Suprapubic skin (tissue), 4 donors: ENCODE measurements around the gene MTG2. TPM values are rescaled to one million over a fixed set of nuclear protein-coding genes. Genes with fewer than 3 reads are reported as not detected.

Source experiments
- DNase-seq, 2 donors: peaks; one replicate each; pipeline ENCODE4 v3.0.0-alpha.2; 2019; ENCODE audit warnings: low spot score in 2 of 2
- H3K27ac ChIP-seq: fragments of 200-600 bp; sonication (generic); one replicate; pipeline ENCODE4 v1.5.1; 2019
- H3K27me3 ChIP-seq: fragments of 200-600 bp; sonication (generic); one replicate; pipeline ENCODE4 v1.5.1; 2019
- H3K36me3 ChIP-seq: fragments of 200-600 bp; sonication (generic); one replicate; pipeline ENCODE4 v1.5.1; 2019
- H3K4me1 ChIP-seq: fragments of 200-600 bp; sonication (generic); one replicate; pipeline ENCODE4 v1.5.1; 2019
- H3K4me3 ChIP-seq: fragments of 200-600 bp; sonication (generic); one replicate; pipeline ENCODE4 v1.5.1; 2019; ENCODE audit warnings: mild to moderate bottlenecking
- H3K9me3 ChIP-seq: fragments of 200-600 bp; sonication (generic); one replicate; pipeline ENCODE4 v1.5.1; 2019
- CTCF ChIP-seq, 2 donors: fragments of 200-600 bp in 1 of 2; fragments of 450-650 bp in 1 of 2; sonication (generic) in 1 of 2; IDR thresholded peaks; one replicate each; pipeline ENCODE4 v1.5.1; 2016 to 2019; ENCODE audit warnings: antibody characterized with exemption in 2 of 2, mild to moderate bottlenecking in 1 of 2, moderate library complexity in 1 of 2
- EP300 ChIP-seq: sonication (generic); formaldehyde crosslinking; IDR thresholded peaks from one replicate; pipeline ENCODE4 v1.6.1; 2017; ENCODE audit warnings: antibody characterized with exemption
- POLR2A ChIP-seq, 2 donors: fragments of 450-650 bp; IDR thresholded peaks; one replicate each; pipeline ENCODE4 v1.6.1; 2017; ENCODE audit warnings: antibody characterized with exemption in 2 of 2, mild to moderate bottlenecking in 2 of 2, moderate library complexity in 2 of 2
- POLR2AphosphoS5 ChIP-seq, 3 donors: sonication (generic); formaldehyde crosslinking; IDR thresholded peaks; one replicate each; pipeline ENCODE4 v1.6.1; 2017; ENCODE audit warnings: antibody characterized with exemption in 3 of 3
- WGBS: methylation state at CpG from one replicate; pipeline ENCODE4 v1.1.5; 2018; 5-methylcytosine and 5-hydroxymethylcytosine counted together
- total RNA-seq, 4 donors: library from RNA; depleted of rRNA; stranded (reverse); fragments of >200 nt; gene quantifications; one replicate each; pipeline ENCODE4 v1.1.0, GENCODE V29; 2016

The MTG2 gene
- total RNA-seq, 4 donors from 2014 or later, result 19.1 to 43.0 (median 30.3) TPM

GRCh38 chr20:62151835-62152364 is 30.9 kb upstream of the MTG2 start:
- 83% methylated on average over 23 of the region's 23 CpGs for WGBS
- Histone ChIP-seq H3K4me3 (no peak overlapping the region), H3K9me3 (no peaks in the 10 kb centered on the region), H3K27ac (no peak overlapping the region), H3K27me3 (no peaks in the 10 kb centered on the region), H3K4me1 (peaks cover 56% of the 10 kb centered on the region), H3K36me3 (peaks cover 11% of the 10 kb centered on the region)
- TF ChIP-seq CTCF (IDR thresholded peaks at IDR 0.05) (no peak), POLR2AphosphoS5 (IDR thresholded peaks at IDR 0.05) (no peak), POLR2A (IDR thresholded peaks at IDR 0.05) (no peak)
- no peak for DNase-seq

- no peaks in the 10 kb centered on the region for H3K27me3 ChIP-seq
- H3K4me1 ChIP-seq, result peaks cover 43% of the 10 kb centered on the region
- peaks cover 20% of the 10 kb centered on the region for H3K36me3 ChIP-seq
- no peak overlapping the region for H3K4me3 ChIP-seq
- H3K27ac ChIP-seq, result no peak overlapping the region
- no peaks in the 10 kb centered on the region for H3K9me3 ChIP-seq
- DNase-seq, result no peak
- WGBS, result 83% methylated on average over 29 of the region's 29 CpGs
- TF ChIP-seq POLR2A (IDR thresholded peaks at IDR 0.05), result no peak
- no peak for TF ChIP-seq CTCF (IDR thresholded peaks at IDR 0.05)
- TF ChIP-seq EP300, result no peak
- TF ChIP-seq POLR2AphosphoS5 (IDR thresholded peaks at IDR 0.05), result no peak
These were observed 27.2 kb upstream of the MTG2 start for GRCh38 chr20:62155428-62156253.

GRCh38 chr20:62156254-62156556 is 26.6 kb upstream of the MTG2 start:
- no peak for DNase-seq
- peaks cover 37% of the 10 kb centered on the region for H3K4me1 ChIP-seq
- no peak overlapping the region for H3K27ac ChIP-seq
- no peaks in the 10 kb centered on the region for H3K9me3 ChIP-seq
- H3K27me3 ChIP-seq, result no peaks in the 10 kb centered on the region
- TF ChIP-seq EP300, result no peak
- no peak for TF ChIP-seq POLR2AphosphoS5 (IDR thresholded peaks at IDR 0.05)
- TF ChIP-seq POLR2A (IDR thresholded peaks at IDR 0.05), result no peak
- no peak for TF ChIP-seq CTCF (IDR thresholded peaks at IDR 0.05)
- H3K4me3 ChIP-seq, result no peak overlapping the region
- WGBS, result 74% methylated on average over 2 of the region's 3 CpGs
- peaks cover 25% of the 10 kb centered on the region for H3K36me3 ChIP-seq

GRCh38 chr20:62156592-62157386 is 26.0 kb upstream of the MTG2 start:
- Histone ChIP-seq H3K36me3 (peaks cover 31% of the 10 kb centered on the region), H3K27ac (no peak overlapping the region), H3K4me1 (peaks cover 35% of the 10 kb centered on the region), H3K4me3 (no peak overlapping the region), H3K27me3 (no peaks in the 10 kb centered on the region), H3K9me3 (no peaks in the 10 kb centered on the region)
- peak; percentile 9 to 77 for TF ChIP-seq CTCF (IDR thresholded peaks at IDR 0.05)
- no peak for TF ChIP-seq EP300
- 41% methylated on average over 13 of the region's 24 CpGs for WGBS
- DNase-seq, result no peak
